Neural progenitor cell (in vitro differentiated cells): ENCODE results near the gene NUDT6. TPM values are rescaled to one million over a fixed set of nuclear protein-coding genes. Genes with fewer than 3 reads are reported as not detected.

Experiments used
- DNase-seq: peaks from one replicate; pipeline ENCODE4 v3.0.0-alpha.2; 2016; ENCODE audit warnings: low spot score
- H2AFZ ChIP-seq: fragments of 200-600 bp; sonication (generic); replicated peaks from 2 replicates; pipeline ENCODE4 v1.6.1; 2016; ENCODE audit warnings: antibody characterized with exemption
- H3F3A ChIP-seq: fragments of 200-600 bp; sonication (generic); 2 replicates; pipeline ENCODE4 v1.6.1; 2016; ENCODE audit warnings: antibody characterized with exemption, low read depth
- H3K27ac ChIP-seq: fragments of 200-600 bp; sonication (generic); 2 replicates; pipeline ENCODE4 v1.5.1; 2016; ENCODE audit warnings: mild to moderate bottlenecking
- H3K27me3 ChIP-seq: fragments of 200-600 bp; sonication (generic); 2 replicates; pipeline ENCODE4 v1.6.1; 2016; ENCODE audit warnings: mild to moderate bottlenecking, moderate library complexity
- H3K36me3 ChIP-seq: fragments of 200-600 bp; sonication (generic); 2 replicates; pipeline ENCODE4 v1.5.1; 2016
- H3K4me1 ChIP-seq: fragments of 200-600 bp; sonication (generic); 2 replicates; pipeline ENCODE4 v1.6.1; 2016; ENCODE audit warnings: mixed run types
- H3K4me2 ChIP-seq: fragments of 200-600 bp; sonication (generic); 2 replicates; pipeline ENCODE4 v1.6.1; 2016
- H3K4me3 ChIP-seq: fragments of 200-600 bp; sonication (generic); 2 replicates; pipeline ENCODE4 v1.5.1; 2016
- H3K79me2 ChIP-seq: fragments of 200-600 bp; sonication (generic); 2 replicates; pipeline ENCODE4 v1.6.1; 2016; ENCODE audit warnings: low read depth
- H3K9ac ChIP-seq: fragments of 200-600 bp; sonication (generic); 2 replicates; pipeline ENCODE4 v1.6.1; 2016
- H3K9me3 ChIP-seq: fragments of 200-600 bp; sonication (generic); 2 replicates; pipeline ENCODE4 v1.5.1; 2016; ENCODE audit warnings: low read depth
- H4K20me1 ChIP-seq: fragments of 200-600 bp; sonication (generic); 2 replicates; pipeline ENCODE4 v1.6.1; 2016; ENCODE audit warnings: low read depth
- H3K27ac Mint-ChIP-seq: 3 replicates; pipeline ENCODE4 v1.8.0; 2021; ENCODE audit warnings: mixed read lengths
- H3K27me3 Mint-ChIP-seq: 2 replicates; pipeline ENCODE4 v1.8.0; 2022; ENCODE audit warnings: low read depth, mild to moderate bottlenecking, inconsistent platforms, moderate library complexity, mixed read lengths; ENCODE audit not compliant: insufficient read depth
- H3K36me3 Mint-ChIP-seq: 3 replicates; pipeline ENCODE4 v1.8.0; 2021; ENCODE audit warnings: mixed read lengths
- H3K4me1 Mint-ChIP-seq: 3 replicates; pipeline ENCODE4 v1.8.0; 2021; ENCODE audit warnings: mixed read lengths
- H3K4me3 Mint-ChIP-seq: 3 replicates; pipeline ENCODE4 v1.8.0; 2021; ENCODE audit warnings: mild to moderate bottlenecking, moderate library complexity, mixed read lengths
- H3K9me3 Mint-ChIP-seq: 3 replicates; pipeline ENCODE4 v1.8.0; 2020; ENCODE audit warnings: mixed read lengths
- EZH2 ChIP-seq: fragments of 200-600 bp; sonication (generic); IDR thresholded peaks from 2 replicates; pipeline ENCODE4 v1.6.1; 2017; ENCODE audit warnings: antibody characterized with exemption, mild to moderate bottlenecking, moderate library complexity
- EZH2phosphoT487 ChIP-seq: fragments of 200-600 bp; sonication (generic); IDR thresholded peaks from 2 replicates; pipeline ENCODE4 v1.6.1; 2017; ENCODE audit warnings: antibody characterized with exemption
- total RNA-seq: library from RNA; depleted of rRNA; stranded (reverse); fragments of >200 nt; gene quantifications from 2 replicates; pipeline ENCODE4 v1.2.3, GENCODE V29; 2015; ENCODE audit warnings: low replicate concordance
- TF ChIP-seq, protein P1 (sequence below): fragments of 200-600 bp; sonication (generic); IDR thresholded peaks from 2 replicates; pipeline ENCODE4 v1.5.1; 2017; ENCODE audit warnings: antibody characterized with exemption, mild to moderate bottlenecking

The NUDT6 gene
- total RNA-seq, 1 donor from 2014 or later: 20.9 TPM

DNA sequence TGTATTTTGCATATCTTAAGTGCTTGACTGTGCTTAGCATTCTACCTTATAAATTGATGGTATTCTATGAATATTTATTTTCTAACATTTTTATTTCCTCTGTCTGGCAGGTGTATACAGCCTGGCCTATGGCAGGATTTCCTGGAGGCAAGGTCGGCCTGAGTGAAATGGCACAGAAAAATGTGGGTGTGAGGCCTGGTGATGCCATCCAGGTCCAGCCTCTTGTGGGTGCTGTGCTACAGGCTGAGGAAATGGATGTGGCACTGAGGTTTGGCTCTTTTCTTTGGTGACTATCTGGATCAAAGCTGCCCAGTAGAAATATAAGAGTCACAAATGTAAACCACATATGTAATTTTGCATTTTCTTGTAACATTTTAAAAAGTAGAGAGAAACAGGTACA is 6.5 kb upstream of the NUDT6 start:
- H3K9me3 Mint-ChIP-seq: no peaks in the 10 kb centered on the region
- no peak overlapping the region for H3K9ac ChIP-seq
- H3K4me3 ChIP-seq: no peak overlapping the region
- no peaks in the 10 kb centered on the region for H3K27me3 Mint-ChIP-seq
- H3K36me3 Mint-ChIP-seq: peaks cover 1% of the 10 kb centered on the region
- no peak overlapping the region for H3K27ac Mint-ChIP-seq
- no peaks in the 10 kb centered on the region for H3K27me3 ChIP-seq
- no peaks in the 10 kb centered on the region for H4K20me1 ChIP-seq
- H3K9me3 ChIP-seq: no peaks in the 10 kb centered on the region
- peaks cover 9% of the 10 kb centered on the region for H3K4me1 ChIP-seq
- no peak overlapping the region for H2AFZ ChIP-seq
- no peak overlapping the region for H3K4me2 ChIP-seq
- H3K27ac ChIP-seq: no peak overlapping the region
- TF ChIP-seq, protein P1, sequence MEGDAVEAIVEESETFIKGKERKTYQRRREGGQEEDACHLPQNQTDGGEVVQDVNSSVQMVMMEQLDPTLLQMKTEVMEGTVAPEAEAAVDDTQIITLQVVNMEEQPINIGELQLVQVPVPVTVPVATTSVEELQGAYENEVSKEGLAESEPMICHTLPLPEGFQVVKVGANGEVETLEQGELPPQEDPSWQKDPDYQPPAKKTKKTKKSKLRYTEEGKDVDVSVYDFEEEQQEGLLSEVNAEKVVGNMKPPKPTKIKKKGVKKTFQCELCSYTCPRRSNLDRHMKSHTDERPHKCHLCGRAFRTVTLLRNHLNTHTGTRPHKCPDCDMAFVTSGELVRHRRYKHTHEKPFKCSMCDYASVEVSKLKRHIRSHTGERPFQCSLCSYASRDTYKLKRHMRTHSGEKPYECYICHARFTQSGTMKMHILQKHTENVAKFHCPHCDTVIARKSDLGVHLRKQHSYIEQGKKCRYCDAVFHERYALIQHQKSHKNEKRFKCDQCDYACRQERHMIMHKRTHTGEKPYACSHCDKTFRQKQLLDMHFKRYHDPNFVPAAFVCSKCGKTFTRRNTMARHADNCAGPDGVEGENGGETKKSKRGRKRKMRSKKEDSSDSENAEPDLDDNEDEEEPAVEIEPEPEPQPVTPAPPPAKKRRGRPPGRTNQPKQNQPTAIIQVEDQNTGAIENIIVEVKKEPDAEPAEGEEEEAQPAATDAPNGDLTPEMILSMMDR: no peak
- TF ChIP-seq EZH2phosphoT487 (no peak), EZH2 (no peak)
- H3K79me2 ChIP-seq: peaks cover 37% of the 10 kb centered on the region
- no peak for DNase-seq
- H3K4me1 Mint-ChIP-seq: no peaks in the 10 kb centered on the region
- no peaks in the 10 kb centered on the region for H3F3A ChIP-seq
- H3K4me3 Mint-ChIP-seq: no peak overlapping the region
- H3K36me3 ChIP-seq: peaks cover 22% of the 10 kb centered on the region

DNA sequence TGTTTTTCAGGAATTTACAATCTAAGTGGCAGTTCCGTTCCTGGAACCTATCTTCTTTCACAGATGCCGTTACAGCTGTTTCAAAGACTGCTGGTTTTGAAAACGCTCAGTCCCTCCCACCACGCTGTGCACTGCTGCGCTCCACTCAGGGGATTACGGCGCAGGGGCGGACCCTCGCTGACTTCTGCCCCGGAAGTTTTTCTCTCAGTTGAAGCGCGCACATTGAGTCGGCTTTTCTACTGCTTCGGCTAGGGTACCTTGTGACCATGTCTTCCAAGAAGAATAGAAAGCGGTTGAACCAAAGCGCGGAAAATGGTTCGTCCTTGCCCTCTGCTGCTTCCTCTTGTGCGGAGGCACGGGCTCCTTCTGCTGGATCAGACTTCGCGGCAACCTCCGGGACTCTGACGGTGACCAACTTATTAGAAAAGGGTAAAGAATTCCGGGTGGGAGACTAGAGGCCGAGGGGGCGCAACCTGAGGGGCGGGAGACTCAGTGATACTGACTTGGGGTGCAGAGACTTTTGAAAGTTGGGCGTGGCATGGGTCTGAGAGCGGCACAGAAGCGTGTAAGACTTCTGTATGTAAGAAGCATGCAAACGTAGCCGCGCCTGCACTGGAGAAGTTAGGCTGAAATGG is 597 bp upstream of the NUDT6 start:
- H3K36me3 Mint-ChIP-seq: no peaks in the 10 kb centered on the region
- no peak overlapping the region for H3K4me3 Mint-ChIP-seq
- peak overlapping the region; percentile 61 for H3K9ac ChIP-seq
- no peaks in the 10 kb centered on the region for H3K9me3 ChIP-seq
- peaks cover 9% of the 10 kb centered on the region for H3K4me1 Mint-ChIP-seq
- peaks cover 21% of the 10 kb centered on the region for H3F3A ChIP-seq
- peaks cover 14% of the 10 kb centered on the region for H3K4me1 ChIP-seq
- peak overlapping the region; percentile 92 for H2AFZ ChIP-seq
- peak overlapping the region; percentile 64 for H3K27ac Mint-ChIP-seq
- peak overlapping the region; percentile 98 for H3K4me2 ChIP-seq
- TF ChIP-seq EZH2phosphoT487 (no peak), EZH2 (no peak)
- TF ChIP-seq, protein P1: no peak
- no peaks in the 10 kb centered on the region for H3K36me3 ChIP-seq
- H4K20me1 ChIP-seq: no peaks in the 10 kb centered on the region
- H3K4me3 ChIP-seq: peak overlapping the region; percentile 92
- DNase-seq: peak; percentile 94
- H3K79me2 ChIP-seq: peaks cover 68% of the 10 kb centered on the region
- no peaks in the 10 kb centered on the region for H3K27me3 ChIP-seq
- H3K9me3 Mint-ChIP-seq: no peaks in the 10 kb centered on the region
- peak overlapping the region; percentile 86 for H3K27ac ChIP-seq
- no peaks in the 10 kb centered on the region for H3K27me3 Mint-ChIP-seq

DNA sequence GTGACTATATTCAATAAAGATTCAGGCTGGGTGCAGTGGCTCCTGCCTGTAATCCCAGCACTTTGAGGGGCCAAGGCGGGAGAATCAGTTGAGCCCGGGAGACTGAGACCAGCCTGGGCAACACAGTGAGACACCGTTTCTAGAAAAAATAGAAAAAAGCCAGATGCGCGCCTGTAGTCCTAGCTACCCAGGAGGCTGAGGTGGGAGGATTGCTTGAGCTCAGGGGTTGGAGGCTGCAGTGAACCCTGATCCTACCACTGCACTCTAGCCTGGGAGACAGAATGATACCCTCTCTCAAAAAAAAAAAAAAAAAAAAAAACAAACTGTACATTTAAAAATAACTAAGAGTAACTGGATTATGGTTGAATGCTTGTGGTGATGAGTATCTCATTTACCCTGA is 1.1 kb downstream of the NUDT6 start:
- H3K4me3 ChIP-seq: peak overlapping the region; percentile 92
- no peaks in the 10 kb centered on the region for H3K27me3 ChIP-seq
- H3K27ac ChIP-seq: no peak overlapping the region
- H3K4me2 ChIP-seq: peak overlapping the region; percentile 98
- H2AFZ ChIP-seq: no peak overlapping the region
- Mint-ChIP-seq H3K36me3 (no peaks in the 10 kb centered on the region), H3K9me3 (no peaks in the 10 kb centered on the region), H3K27me3 (no peaks in the 10 kb centered on the region), H3K4me3 (no peak overlapping the region), H3K4me1 (peaks cover 9% of the 10 kb centered on the region), H3K27ac (no peak overlapping the region)
- H3F3A ChIP-seq: peaks cover 21% of the 10 kb centered on the region
- peaks cover 14% of the 10 kb centered on the region for H3K4me1 ChIP-seq
- H3K9ac ChIP-seq: no peak overlapping the region
- no peaks in the 10 kb centered on the region for H3K9me3 ChIP-seq
- H3K36me3 ChIP-seq: no peaks in the 10 kb centered on the region
- no peak for TF ChIP-seq EZH2phosphoT487
- no peak for TF ChIP-seq EZH2
- TF ChIP-seq, protein P1: no peak
- DNase-seq: no peak
- H4K20me1 ChIP-seq: no peaks in the 10 kb centered on the region
- H3K79me2 ChIP-seq: peaks cover 54% of the 10 kb centered on the region
